Dermis microvascular lymphatic vessel endothelial cell (primary cell): ENCODE data around the gene IGF1R. TPM values are rescaled to one million over a fixed set of nuclear protein-coding genes. Genes with fewer than 3 reads are reported as not detected.
"Not testable (repeated sequence)": the region's sequence is repeated elsewhere in the genome, so short reads cannot be mapped to it uniquely, and the experiment has no call there.

ENCODE experiments used
- DNase-seq, 2 donors: peaks; one replicate each; pipeline versions ENCODE4 v3.0.0 to v3.0.0-alpha.2; 2010; ENCODE audit warnings: low read depth in 2 of 2
- total RNA-seq: library from RNA; depleted of rRNA; stranded (reverse); fragments of >200 nt; gene quantifications from 2 replicates; pipeline ENCODE4 v1.2.1, GENCODE V29; 2014

Gene IGF1R
- total RNA-seq, 1 donor from 2014 or later: 13.5 TPM

DNA sequence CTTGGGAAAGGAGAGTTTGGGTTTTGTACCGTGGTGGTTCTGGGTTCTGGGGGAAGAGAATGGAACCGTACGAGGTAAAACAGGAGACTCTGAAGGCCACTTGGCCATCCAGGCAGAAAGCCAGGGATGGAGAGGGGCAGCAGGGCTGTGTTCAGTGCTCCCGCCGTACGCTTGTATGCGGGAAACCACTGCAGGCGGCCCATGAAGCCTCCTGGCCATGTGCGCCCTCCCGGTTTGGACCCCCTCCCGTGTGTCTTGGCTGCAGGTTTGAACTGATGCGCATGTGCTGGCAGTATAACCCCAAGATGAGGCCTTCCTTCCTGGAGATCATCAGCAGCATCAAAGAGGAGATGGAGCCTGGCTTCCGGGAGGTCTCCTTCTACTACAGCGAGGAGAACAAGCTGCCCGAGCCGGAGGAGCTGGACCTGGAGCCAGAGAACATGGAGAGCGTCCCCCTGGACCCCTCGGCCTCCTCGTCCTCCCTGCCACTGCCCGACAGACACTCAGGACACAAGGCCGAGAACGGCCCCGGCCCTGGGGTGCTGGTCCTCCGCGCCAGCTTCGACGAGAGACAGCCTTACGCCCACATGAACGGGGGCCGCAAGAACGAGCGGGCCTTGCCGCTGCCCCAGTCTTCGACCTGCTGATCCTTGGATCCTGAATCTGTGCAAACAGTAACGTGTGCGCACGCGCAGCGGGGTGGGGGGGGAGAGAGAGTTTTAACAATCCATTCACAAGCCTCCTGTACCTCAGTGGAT, 308.6 kb downstream of the IGF1R start:
- no peak for DNase-seq

DNA sequence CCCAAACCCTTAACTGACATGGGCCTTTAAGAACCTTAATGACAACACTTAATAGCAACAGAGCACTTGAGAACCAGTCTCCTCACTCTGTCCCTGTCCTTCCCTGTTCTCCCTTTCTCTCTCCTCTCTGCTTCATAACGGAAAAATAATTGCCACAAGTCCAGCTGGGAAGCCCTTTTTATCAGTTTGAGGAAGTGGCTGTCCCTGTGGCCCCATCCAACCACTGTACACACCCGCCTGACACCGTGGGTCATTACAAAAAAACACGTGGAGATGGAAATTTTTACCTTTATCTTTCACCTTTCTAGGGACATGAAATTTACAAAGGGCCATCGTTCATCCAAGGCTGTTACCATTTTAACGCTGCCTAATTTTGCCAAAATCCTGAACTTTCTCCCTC, 309.3 kb downstream of the IGF1R start:
- DNase-seq: no peak

DNA sequence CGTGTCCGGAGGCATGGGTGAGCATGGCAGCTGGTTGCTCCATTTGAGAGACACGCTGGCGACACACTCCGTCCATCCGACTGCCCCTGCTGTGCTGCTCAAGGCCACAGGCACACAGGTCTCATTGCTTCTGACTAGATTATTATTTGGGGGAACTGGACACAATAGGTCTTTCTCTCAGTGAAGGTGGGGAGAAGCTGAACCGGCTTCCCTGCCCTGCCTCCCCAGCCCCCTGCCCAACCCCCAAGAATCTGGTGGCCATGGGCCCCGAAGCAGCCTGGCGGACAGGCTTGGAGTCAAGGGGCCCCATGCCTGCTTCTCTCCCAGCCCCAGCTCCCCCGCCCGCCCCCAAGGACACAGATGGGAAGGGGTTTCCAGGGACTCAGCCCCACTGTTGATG, 309.7 kb downstream of the IGF1R start:
- DNase-seq: no peak

DNA sequence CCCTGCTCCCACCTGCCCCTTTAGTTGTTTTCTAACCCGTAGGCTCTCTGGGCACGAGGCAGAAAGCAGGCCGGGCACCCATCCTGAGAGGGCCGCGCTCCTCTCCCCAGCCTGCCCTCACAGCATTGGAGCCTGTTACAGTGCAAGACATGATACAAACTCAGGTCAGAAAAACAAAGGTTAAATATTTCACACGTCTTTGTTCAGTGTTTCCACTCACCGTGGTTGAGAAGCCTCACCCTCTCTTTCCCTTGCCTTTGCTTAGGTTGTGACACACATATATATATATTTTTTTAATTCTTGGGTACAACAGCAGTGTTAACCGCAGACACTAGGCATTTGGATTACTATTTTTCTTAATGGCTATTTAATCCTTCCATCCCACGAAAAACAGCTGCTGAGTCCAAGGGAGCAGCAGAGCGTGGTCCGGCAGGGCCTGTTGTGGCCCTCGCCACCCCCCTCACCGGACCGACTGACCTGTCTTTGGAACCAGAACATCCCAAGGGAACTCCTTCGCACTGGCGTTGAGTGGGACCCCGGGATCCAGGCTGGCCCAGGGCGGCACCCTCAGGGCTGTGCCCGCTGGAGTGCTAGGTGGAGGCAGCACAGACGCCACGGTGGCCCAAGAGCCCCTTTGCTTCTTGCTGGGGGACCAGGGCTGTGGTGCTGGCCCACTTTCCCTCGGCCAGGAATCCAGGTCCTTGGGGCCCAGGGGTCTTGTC, 310.7 kb downstream of the IGF1R start:
- DNase-seq: no peak

DNA sequence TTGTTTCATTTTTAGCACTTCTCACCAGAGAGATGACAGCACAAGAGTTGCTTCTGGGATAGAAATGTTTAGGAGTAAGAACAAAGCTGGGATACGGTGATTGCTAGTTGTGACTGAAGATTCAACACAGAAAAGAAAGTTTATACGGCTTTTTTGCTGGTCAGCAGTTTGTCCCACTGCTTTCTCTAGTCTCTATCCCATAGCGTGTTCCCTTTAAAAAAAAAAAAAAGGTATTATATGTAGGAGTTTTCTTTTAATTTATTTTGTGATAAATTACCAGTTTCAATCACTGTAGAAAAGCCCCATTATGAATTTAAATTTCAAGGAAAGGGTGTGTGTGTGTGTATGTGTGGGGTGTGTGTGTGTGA, 311.3 kb downstream of the IGF1R start:
- DNase-seq: no peak

DNA sequence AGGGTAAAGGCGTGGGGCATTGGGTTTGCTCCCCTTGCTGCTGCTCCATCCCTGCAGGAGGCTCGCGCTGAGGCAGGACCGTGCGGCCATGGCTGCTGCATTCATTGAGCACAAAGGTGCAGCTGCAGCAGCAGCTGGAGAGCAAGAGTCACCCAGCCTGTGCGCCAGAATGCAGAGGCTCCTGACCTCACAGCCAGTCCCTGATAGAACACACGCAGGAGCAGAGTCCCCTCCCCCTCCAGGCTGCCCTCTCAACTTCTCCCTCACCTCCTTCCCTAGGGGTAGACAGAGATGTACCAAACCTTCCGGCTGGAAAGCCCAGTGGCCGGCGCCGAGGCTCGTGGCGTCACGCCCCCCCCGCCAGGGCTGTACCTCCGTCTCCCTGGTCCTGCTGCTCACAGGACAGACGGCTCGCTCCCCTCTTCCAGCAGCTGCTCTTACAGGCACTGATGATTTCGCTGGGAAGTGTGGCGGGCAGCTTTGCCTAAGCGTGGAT, 312.3 kb downstream of the IGF1R start:
- no peak for DNase-seq

DNA sequence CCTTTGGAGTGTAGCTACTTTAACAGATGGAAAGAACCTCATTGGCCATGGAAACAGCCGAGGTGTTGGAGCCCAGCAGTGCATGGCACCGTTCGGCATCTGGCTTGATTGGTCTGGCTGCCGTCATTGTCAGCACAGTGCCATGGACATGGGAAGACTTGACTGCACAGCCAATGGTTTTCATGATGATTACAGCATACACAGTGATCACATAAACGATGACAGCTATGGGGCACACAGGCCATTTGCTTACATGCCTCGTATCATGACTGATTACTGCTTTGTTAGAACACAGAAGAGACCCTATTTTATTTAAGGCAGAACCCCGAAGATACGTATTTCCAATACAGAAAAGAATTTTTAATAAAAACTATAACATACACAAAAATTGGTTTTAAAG, 315.1 kb downstream of the IGF1R start:
- no peak for DNase-seq

DNA sequence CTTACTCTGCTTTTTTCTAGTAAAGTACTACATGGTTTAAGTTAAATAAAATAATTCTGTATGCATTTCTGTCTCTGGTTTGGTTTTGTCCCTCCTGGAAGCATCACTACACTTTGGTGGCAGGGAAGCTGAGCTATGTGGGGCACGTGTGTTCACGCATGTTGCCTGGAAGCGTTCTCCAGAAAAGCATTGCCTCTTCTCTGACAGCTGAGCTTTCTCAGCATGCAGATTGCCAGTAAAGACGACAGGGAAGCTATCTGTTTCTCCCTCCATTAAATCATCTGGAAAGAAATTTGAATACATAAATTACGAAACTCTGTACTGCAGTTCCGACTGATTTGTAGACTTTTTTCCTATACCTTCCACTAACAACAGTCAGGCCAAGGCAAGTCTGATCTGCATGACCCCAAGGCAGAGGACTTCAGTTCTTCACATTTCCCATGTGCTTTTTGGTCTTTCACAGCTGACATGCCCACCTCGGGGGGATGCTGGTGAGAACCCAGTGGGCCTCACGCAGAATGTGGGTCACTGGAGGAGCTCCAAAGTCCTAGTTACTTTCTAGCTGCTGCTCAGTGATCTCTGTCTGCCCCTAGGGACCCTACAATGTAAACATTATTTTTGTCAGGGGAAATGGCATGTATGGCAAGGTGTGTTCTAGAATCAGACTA, 316.3 kb downstream of the IGF1R start:
- DNase-seq: no peak

DNA sequence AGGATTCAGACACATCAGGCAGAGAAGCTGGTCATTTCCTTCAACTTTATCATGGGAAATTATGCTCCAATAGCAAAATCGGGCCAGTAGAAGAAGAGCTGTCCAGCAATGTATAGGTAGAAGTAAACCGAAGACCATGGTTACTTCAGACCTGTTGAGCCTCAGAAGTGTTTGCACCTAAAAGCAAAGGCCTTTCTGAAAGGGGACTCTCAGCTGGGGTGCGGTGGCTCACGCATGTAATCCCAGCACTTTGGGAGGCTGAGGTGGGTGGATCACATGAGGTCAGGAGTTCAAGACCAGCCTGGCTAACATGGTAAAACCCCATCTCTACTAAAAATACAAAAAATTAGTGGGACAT, 316.8 kb downstream of the IGF1R start:
- DNase-seq: not testable (repeated sequence)

DNA sequence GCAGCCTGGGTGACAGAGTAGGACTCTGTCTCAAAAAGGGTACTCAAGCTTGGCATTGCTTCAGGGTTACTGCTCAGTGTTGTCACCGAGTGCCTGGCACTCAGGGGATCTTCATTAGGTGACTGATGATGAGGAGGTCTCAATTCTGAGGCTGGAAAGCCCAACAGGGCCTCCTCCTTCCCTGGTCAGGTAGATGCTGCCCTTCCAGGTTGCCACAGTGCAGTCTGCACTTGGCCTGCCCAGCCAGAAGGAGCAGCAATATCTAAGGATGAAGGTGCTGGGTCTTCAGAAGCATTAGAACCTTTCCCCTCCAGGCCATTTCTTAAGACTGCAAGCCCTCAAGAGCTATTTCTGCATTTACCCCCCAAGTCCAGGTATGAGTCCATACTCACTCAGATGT, 317.3 kb downstream of the IGF1R start:
- no peak for DNase-seq

DNA sequence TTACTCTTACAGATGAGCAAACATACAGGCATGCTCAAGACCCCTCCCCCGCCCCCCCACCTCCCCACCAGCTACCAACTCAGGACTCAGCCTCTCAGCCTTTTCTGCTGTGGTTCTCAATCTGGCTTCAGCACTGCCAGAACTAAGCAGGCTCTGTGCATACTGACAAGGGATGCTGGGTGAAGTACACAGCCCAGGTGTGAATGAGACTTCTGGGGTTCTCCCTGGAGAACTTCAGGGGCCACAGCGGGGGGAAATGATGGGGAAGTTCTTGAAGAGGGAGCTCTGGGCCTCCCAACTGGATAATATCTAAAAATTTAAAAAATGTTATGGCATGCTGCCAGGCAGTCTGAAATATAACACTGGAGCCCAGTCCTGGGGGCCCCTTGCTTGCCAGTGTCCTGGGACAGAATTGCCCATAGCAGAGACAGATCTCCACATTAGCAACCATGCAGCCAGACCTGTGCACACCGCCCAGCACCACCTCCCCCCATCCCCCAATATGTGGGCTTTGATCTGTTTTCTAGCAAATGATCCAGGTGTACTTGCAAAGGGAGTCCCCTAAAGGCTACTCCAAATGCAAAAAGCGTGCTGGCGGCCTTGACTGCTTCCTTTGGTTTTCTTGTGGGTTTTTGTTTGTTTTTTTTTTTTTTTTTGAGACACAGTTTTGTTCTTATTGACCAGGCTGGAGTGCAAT, 317.9 kb downstream of the IGF1R start:
- DNase-seq: no peak

DNA sequence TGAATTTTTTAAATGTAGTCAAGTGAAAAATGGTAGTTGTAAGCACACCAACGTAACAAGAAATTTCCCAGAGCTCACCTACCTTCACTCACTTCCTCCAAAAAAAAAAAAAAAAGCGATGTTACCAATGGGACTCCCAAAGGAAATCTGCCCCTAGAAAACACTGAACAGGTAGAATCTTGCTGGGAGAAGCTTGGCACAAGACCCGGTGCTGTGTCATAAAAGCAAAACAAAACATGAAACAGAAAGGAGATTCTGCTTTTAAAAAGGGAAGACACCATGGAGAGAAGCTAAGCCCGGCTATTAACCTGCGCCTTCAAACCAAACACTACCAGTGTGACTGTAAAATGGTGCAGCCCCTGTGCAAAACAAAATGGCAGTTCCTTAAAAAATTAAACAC, 318.8 kb downstream of the IGF1R start:
- no peak for DNase-seq

DNA sequence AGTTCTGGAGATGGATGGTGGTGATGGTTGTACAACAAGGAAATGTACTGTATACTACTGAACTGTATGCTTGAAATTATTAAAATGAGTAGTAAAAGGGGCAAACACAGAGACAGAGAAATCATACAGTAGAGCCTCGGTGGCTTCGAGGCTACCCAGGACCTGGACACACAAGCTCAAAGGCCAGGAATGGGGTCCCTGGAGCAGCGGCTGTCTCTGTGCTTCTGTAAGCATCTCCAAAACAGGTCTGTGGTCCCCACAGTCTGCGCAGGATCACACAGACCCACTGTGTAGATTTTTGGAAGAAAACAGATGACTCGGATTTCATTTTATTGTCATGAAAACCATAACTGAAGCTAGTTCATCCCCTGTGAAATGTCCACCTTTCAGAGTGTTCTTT, 319.6 kb downstream of the IGF1R start:
- no peak for DNase-seq

DNA sequence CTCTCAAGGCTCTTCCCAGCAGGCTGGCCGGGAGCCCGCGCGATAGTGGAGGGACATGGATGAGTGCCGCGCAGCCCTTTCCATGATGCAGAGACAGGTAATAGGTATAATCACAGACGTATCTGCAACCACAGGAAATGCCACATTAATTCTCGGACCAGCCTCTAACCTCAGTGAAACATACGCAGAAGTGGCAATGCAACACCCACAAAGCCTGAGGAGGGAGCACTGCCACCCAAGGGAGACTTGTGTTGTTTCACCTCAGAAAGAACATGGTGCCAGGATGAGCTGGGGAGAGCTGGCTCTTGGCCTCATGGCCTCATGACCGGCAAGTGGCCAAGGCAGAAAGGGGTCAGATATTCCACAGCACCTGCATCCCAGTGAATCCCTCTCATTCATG, 320.2 kb downstream of the IGF1R start:
- no peak for DNase-seq

DNA sequence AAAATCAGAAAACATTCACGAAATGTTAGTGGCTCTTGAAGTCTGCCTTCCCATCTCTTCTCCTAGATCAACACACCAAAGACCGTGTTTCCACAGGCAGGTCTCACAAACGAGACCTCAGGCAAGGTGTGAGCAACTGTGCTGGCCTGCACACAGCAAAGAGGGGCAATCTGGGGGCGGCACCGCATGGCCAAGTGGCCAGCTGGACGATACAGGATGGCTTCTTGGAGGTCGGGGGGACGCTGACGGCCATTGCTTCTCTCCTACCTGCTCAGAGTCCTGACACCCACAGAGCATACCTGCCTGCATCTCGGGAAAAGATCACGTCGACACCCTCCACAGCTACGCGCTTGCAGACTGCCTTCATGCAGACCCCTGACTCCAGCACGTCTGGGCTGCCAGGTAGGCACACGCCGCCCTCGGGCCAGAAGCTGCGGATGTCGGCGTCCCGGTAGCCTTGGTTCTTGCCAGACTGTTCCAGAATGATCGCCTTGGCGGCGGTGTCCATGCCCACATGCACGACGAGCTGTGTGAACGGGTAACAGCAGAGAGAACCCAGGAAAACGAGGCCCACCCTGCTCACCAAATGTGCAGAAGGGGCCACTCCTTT, 320.9 kb downstream of the IGF1R start:
- no peak for DNase-seq

DNA sequence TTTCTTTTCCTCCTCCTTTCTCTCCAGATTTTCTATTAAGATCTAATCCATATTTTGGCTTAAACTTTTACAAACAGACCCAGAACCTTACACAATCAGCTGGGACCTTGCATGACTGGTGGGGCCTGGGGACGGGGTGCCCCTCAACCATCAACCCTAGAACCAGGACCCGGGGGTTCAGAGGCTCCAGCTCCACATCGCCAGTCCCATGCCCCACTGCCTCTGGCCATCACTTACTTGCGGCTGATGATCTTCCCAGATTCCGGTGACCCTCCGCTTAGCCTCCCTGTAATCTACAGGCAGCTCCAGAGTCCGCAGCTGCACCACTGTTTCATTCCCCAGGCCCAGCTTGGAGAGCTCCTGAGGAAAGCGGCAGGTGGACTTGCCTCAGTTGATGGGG, 322.5 kb downstream of the IGF1R start:
- DNase-seq: no peak

DNA sequence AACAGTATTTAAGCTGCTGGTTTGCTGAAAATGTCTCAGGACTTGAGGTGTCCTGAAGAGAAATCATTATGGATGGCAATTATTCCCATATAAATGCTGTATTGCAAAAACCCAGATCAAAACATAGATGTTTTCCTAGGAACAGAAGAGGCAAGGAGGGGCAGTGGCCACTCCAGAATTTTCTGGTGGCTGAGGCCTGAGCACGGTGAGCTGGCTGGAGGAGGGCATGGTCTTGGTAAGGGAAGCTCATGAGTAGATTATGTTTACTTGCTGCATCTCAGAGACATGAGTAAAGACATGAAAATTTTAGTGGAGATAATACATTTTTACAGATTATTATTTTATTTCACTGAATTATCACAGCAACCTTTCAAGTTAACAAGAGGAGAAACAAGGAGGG, 328.2 kb downstream of the IGF1R start:
- DNase-seq: no peak

DNA sequence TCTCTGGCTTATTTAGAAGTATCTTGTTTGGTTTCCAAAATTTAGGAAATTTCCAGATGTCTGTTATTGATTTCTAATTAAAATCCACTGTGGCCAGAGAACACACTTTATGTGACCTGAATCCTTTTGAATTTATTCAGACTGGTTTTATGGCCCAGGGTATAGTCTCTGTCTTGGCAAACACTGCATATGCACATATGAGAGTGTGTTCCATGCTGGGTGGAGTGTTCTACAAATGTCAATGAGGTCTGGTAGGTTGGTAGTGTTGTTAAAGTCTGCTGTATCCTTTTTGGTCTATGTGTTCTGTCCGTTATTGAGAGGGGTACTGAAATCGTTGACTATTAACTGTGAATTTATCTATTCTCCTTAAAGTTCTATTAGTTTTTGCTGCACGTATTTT, 329.1 kb downstream of the IGF1R start:
- no peak for DNase-seq

DNA sequence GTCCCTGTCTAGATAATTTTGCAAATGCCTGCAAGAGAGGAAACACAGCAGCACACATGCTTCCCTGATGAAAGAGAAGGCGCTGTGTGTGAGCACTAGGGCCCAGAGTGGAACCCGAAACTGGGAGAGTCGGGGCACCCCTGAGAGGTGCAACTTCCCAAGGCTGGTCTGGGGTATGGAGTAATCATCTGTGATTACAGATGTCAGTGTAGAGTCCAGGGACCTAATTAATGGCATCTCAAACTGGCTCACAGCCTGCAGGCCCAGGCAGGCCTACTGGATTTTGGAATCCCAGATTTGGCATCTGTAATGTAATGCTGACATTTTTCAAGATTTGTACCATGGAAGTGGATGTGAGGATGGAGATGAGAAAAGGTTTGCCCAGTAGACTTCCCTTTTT, 329.8 kb downstream of the IGF1R start:
- no peak for DNase-seq

DNA sequence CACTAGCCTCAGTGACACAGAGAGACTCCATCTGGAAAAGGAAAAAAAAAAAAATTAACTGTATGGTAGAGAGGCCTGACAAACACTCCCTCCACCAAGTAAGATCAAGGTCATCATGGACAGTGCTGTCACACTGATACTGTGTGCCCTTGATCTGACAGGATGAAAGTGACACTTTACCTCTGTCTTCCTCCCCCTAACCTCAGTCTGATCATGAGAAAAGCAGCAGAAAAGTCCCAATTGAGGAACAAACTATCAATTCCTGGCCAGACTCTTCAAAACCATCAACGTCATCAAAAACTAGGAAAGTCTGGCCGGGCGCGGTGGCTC, 332.5 kb downstream of the IGF1R start:
- DNase-seq: no peak

DNA sequence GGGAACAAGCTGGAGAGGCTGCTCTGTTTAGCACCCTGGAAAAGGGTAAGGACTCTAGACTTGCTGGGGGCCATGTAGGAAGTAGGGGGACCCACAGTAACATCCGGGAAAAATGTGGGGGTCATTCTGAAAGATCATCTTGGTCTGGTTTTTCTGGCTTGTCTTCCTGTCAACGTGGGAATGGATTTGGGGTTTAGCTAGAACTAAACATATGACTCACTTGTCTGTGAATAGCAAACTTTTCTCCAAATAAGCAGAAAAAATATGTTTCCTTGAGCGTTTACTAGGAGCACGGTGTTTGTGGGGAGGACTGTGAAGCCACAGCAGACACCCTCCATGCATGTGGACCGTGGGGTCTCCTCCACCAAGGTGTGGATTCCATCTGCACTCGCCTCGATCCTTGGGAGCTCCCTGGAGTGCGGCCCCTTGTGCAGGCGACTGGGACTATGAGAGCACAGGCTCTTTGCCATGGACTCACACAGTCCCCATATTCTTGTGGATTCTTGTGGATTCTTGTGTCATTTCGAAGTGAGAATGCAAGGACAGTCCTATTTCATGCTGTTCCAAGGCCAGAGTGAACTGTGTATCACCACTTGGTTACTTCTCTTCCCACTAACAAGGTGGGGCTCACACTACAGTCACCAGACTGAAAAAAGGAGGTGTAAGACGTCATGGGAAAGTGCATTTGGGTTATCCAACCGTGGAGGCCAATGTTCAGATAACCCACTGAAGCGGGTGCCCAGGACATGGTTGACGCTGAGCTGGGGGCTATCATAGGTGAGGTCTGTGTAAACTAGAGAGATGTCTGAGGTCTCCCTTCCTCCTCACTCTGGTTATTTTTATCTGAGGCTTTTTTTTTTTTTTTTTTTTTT, 333.7 kb downstream of the IGF1R start:
- DNase-seq: no peak
